Gastrocnemius medialis (tissue), 4 donors: ENCODE data around the gene ROPN1B.
"Not testable (repeated sequence)": the region's sequence is repeated elsewhere in the genome, so short reads cannot be mapped to it uniquely, and the experiment has no call there.

Source experiments
- POLR2A ChIP-seq, 2 donors: fragments of 450-650 bp; IDR thresholded peaks; one replicate each; pipeline ENCODE4 v1.6.1; 2017; ENCODE audit warnings: antibody characterized with exemption in 2 of 2, mild to moderate bottlenecking in 2 of 2, moderate library complexity in 2 of 2
- TF ChIP-seq, protein P1 (sequence below), 5 experiments: fragments of 450-650 bp in 3 of 5; fragments of 200-600 bp in 2 of 5; sonication (generic) in 2 of 5; IDR thresholded peaks in 4 of 5; conservative IDR thresholded peaks in 1 of 5; 1 replicate in 4 of 5; 2 replicates in 1 of 5; pipeline ENCODE4 v1.5.1; 2016 to 2019; ENCODE audit warnings: antibody characterized with exemption in 5 of 5, mild to moderate bottlenecking in 3 of 5, moderate library complexity in 3 of 5

DNA sequence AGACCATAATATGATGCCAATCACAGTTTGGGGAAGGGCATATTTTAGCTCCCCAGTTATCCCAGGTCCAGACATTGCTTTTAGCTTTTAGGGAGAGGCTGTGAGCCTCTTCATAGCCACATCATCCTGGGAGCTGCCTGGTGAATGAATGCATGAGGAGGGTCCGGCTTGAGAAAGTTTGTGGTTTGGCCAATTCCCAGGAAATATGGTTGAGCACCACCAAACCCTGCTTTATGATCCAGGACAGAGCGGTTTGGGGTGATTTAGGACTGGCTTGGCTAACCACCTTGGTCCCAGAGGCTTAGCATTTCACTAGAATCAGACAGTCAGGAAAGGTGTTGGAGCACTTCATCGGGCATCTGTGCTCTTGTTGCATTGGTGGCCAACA lies 7.0 kb downstream of the ROPN1B start:
- TF ChIP-seq, protein P1, sequence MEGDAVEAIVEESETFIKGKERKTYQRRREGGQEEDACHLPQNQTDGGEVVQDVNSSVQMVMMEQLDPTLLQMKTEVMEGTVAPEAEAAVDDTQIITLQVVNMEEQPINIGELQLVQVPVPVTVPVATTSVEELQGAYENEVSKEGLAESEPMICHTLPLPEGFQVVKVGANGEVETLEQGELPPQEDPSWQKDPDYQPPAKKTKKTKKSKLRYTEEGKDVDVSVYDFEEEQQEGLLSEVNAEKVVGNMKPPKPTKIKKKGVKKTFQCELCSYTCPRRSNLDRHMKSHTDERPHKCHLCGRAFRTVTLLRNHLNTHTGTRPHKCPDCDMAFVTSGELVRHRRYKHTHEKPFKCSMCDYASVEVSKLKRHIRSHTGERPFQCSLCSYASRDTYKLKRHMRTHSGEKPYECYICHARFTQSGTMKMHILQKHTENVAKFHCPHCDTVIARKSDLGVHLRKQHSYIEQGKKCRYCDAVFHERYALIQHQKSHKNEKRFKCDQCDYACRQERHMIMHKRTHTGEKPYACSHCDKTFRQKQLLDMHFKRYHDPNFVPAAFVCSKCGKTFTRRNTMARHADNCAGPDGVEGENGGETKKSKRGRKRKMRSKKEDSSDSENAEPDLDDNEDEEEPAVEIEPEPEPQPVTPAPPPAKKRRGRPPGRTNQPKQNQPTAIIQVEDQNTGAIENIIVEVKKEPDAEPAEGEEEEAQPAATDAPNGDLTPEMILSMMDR (IDR thresholded peaks at IDR 0.05 in 4 of 5, conservative IDR thresholded peaks at IDR 0.05 in 1 of 5): not testable (repeated sequence)
- not testable (repeated sequence) for TF ChIP-seq POLR2A (IDR thresholded peaks at IDR 0.05)
